G401 (cell line): Measurements from ENCODE around the gene EPN3. TPM values are rescaled to one million over a fixed set of nuclear protein-coding genes. Genes with fewer than 3 reads are reported as not detected.

Experiments used
- DNase-seq: peaks from one replicate; pipeline ENCODE4 v3.0.0-alpha.2; 2015; ENCODE audit warnings: low spot score
- in situ Hi-C: cut with HindIII; loops from 2 replicates; pipeline ENCODE4 v1.10.0; 2016; ENCODE audit warnings: low sequenced_read_pairs, mixed read lengths
- total RNA-seq: library from RNA; depleted of rRNA; stranded (reverse); fragments of >200 nt; shearing (Covaris generic); gene quantifications from 2 replicates; pipeline ENCODE4 v1.2.3, GENCODE V29; 2014

The EPN3 gene
- total RNA-seq, 1 experiment from 2014 or later = 2.3 TPM

DNA sequence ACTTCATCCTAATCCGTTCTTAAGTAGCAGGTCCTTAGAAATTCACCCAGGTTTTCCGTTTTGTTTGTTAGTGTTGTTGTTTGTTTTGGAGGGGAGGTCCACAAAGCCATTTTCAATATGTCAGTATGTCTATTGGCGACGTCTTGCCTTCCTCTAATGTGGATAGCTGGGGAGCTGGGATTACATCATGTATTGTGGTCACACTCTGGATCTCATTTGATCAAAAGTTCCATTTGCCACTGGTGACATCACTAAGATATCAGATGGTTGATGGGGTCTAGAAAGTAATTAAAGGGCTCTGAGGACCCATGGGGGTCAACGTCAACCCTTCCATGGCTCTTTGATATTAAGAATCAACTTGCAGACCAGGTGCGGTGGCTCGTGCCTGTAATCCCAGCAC lies 2.7 kb upstream of the EPN3 start:
- in situ Hi-C loops = no loop called here
- DNase-seq = no peak

DNA sequence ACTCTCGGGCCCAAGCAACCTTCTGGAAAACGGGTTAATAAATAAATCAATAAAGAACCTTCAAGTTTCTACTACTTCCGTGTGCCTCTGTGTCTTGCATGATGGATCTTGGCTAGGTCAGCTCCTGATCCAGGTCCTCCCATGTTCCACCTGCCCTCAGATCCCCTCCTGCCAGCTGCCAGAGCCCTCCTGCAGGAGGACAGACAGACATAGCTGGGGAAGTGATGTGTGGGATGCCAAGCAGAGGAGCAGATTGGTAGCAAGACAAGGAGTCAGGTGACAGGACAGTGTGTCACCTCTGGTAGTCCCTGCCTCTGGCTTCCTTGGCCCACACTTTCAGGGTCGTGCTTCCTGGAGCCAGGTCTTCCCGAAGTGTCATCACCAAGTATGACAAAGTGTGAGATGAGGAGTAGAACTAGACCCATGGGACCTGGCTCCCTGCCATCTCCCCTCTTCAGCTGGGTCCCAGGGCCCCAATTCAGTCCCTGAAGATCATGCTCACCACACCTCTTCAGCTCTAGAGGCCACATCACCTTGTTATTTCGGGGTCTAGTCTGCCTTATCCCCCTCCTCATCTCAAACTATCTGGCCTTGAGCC lies 1.0 kb upstream of the EPN3 start:
- in situ Hi-C loops = no loop called here
- no peak for DNase-seq

DNA sequence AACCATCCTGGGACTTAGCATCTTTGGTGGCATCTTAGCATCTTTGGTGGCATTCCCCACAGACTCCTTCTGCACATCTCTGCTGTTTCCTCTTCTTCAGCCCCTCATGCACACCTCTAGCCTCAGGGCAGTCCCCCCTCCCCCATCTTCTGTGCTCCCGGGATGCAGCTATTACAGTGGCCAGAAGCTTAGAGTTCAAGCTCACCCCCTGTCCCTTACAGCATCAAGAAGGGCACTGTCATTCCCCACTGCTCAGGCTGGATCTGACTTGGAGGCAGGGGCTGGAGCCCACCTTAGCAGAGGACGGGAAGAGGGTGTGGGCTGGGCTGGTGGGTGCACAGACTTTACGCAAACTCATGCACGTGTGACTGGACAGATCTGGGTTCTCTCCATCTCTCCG lies 650 bp downstream of the EPN3 start:
- in situ Hi-C loops = no loop called here
- no peak for DNase-seq

GRCh38 chr17:50533720-50534148 lies 1.2 kb downstream of the EPN3 start:
- DNase-seq = peak; percentile 48
- in situ Hi-C loops = no loop called here

GRCh38 chr17:50534222-50534978 lies 1.9 kb downstream of the EPN3 start:
- no peak for DNase-seq
- in situ Hi-C loops = no loop called here

DNA sequence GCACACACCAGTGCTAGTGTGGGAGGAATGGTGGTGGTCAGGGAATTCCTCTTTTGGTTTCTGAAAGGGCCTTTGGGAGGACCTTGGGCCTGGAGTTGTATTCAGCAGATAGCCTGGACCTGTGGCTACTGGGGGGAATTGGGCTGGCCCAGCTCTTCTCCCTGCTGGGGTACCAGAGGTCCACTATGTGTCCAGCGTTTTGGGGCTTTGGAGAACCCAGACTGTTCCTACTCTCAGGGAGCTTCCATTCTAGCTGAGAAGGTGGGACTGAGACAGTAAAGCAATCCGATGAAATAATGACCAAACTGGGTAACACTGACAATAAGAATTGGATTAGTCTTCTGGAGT lies 2.4 kb downstream of the EPN3 start:
- in situ Hi-C loops = no loop called here
- DNase-seq = no peak

GRCh38 chr17:50535407-50535806 lies 2.9 kb downstream of the EPN3 start:
- in situ Hi-C loops = no loop called here
- no peak for DNase-seq

GRCh38 chr17:50536683-50537646 lies 4.4 kb downstream of the EPN3 start:
- in situ Hi-C loops = no loop called here
- no peak for DNase-seq

GRCh38 chr17:50537721-50538548 lies 5.4 kb downstream of the EPN3 start:
- in situ Hi-C loops = no loop called here

DNA sequence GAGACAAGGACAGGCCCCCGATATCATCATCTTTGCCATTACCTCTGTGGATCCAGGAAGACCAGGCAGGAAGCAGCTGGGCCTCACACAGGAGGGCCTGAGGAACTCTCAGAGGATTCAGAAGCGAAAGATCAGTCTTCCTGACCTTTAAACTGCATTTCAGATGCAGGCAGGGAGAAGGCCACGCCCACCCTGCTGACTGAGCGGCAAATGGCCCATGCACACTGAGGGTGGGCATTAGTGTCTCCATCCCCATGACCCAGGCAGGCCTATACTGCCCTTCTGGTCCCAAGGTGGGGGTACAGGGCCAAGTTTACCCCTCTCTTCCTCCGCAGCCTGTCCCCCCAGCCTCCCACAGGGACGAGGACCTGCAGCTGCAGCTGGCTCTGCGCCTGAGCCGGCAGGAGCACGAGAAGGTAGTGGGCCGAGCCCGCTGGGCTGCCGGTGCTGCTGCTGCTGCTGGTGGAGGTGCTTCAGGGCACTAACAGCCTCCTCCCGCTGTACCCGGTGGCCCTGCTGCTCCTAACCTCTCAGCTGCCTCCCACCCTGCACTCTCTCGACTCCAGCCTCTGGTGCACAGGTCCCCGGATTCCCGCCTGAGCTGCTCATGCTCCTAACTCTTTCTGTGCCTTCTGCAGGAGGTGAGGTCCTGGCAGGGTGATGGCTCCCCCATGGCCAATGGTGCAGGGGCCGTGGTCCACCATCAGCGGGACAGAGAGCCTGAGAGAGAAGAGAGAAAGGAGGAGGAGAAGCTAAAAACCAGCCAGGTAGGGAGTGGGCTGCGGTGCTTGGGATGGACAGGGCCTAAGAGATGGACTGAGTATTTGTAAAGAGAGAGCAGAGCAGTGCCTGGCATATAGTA lies 6.2 kb downstream of the EPN3 start:
- DNase-seq = no peak
- in situ Hi-C loops = no loop called here

More at GRCh38 chr17:50537721-50538548, 5.4 kb downstream of the EPN3 start:
- no peak for DNase-seq

DNA sequence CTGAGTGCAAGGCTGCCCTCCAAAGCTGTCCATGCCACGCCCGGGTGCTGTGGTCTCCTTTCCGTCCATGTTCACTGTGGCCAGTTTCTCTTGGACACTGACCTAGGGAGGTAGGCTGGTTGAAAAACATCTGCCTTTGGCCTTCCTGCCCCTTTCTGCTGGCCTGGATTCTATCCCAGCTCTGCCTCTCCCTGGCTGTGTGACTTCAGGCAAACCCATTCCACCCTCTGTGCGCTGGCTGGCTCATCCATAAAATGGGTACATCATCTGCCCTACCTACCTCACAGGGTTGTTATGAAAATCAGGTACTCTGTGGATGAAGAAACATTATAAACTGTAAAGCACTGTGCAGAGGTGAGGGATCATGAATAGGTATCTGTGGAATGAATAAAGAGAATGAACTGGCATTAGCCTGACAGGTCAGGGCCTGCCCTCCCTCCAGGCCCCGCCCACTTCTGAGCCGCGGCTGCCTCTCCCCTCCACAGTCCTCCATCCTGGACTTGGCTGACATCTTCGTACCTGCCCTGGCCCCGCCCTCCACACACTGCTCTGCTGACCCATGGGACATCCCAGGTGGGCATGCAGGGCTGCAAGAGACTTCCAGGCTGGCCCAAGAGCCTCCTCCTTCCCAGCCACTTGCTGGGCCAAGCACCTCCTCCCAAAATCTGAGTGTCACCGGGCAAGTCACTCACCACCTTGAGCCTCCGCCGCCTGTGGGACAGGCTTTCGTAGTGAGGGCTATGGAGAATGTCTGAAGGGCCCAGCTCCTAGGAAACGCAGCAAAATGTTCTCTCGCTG lies 7.4 kb downstream of the EPN3 start:
- in situ Hi-C loops = no loop called here
- no peak for DNase-seq

GRCh38 chr17:50540560-50541401 lies 8.2 kb downstream of the EPN3 start:
- DNase-seq = no peak
- in situ Hi-C loops = no loop called here

DNA sequence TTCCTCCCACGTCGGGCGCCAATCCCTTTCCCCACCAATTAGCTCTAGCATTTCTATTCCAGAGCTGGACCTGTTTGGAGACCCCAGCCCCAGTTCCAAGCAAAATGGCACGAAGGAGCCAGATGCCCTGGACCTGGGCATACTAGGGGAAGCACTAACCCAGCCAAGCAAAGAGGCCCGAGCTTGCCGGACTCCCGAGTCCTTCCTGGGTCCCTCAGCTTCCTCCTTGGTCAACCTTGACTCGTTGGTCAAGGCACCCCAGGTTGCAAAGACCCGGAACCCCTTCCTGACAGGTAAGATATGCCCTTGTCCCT lies 8.8 kb downstream of the EPN3 start:
- in situ Hi-C loops = no loop called here
- DNase-seq = no peak

GRCh38 chr17:50541716-50542688 lies 9.5 kb downstream of the EPN3 start:
- in situ Hi-C loops = no loop called here
- peak; percentile 83 for DNase-seq

GRCh38 chr17:50542795-50543774 lies 10.6 kb downstream of the EPN3 start:
- no peak for DNase-seq
- in situ Hi-C loops = no loop called here
